ENCODE results near the gene FOXN4. TPM values are rescaled to one million over a fixed set of nuclear protein-coding genes. Genes with fewer than 3 reads are reported as not detected.

The FOXN4 gene
- total RNA-seq, 1 donor from 2014 or later: not detected

- Histone ChIP-seq H3K27ac (no peak overlapping the region), H3K4me3 (no peak overlapping the region), H3K9me3 (no peaks in the 10 kb centered on the region), H3K36me3 (no peaks in the 10 kb centered on the region), H3K4me1 (no peaks in the 10 kb centered on the region), H3K27me3 (no peaks in the 10 kb centered on the region)
- TF ChIP-seq CTCF (IDR thresholded peaks at IDR 0.05) (no peak), POLR2AphosphoS5 (IDR thresholded peaks at IDR 0.05; ENCODE audit: insufficient read depth in 1 of 2, low read depth in 1 of 2) (no peak), POLR2A (IDR thresholded peaks at IDR 0.05) (no peak)
- DNase-seq (ENCODE audit: extremely low spot score in 2 of 2): no peak
- intact Hi-C loops (cut with DNase I): no loop called here
Observed at GRCh38 chr12:109352184-109352583, 43.1 kb upstream of the FOXN4 start.

GRCh38 chr12:109347589-109347988 lies 38.5 kb upstream of the FOXN4 start, which contains the start of gene MYO1H:
TSS of gene MYO1H (plus strand) at chr12:109347900. CDS start at chr12:109347961, 61 bp downstream.
- H3K36me3 ChIP-seq: no peaks in the 10 kb centered on the region
- H3K4me1 ChIP-seq: no peaks in the 10 kb centered on the region
- intact Hi-C loops (cut with DNase I): no loop called here
- no peaks in the 10 kb centered on the region for H3K27me3 ChIP-seq
- no peaks in the 10 kb centered on the region for H3K9me3 ChIP-seq
- H3K4me3 ChIP-seq: no peak within 1 kb of the TSS
- no peak for DNase-seq (ENCODE audit: extremely low spot score in 2 of 2)
- H3K27ac ChIP-seq: no peak within 1 kb of the TSS
- no peak for TF ChIP-seq POLR2AphosphoS5 (IDR thresholded peaks at IDR 0.05; ENCODE audit: insufficient read depth in 1 of 2, low read depth in 1 of 2)
- TF ChIP-seq POLR2A (IDR thresholded peaks at IDR 0.05): no peak
- no peak for TF ChIP-seq CTCF (IDR thresholded peaks at IDR 0.05)

- no peaks in the 10 kb centered on the region for H3K9me3 ChIP-seq
- no peaks in the 10 kb centered on the region for H3K36me3 ChIP-seq
- H3K27ac ChIP-seq: no peak overlapping the region
- no peaks in the 10 kb centered on the region for H3K4me1 ChIP-seq
- no peaks in the 10 kb centered on the region for H3K27me3 ChIP-seq
- TF ChIP-seq CTCF (IDR thresholded peaks at IDR 0.05) (no peak), POLR2AphosphoS5 (IDR thresholded peaks at IDR 0.05; ENCODE audit: insufficient read depth in 1 of 2, low read depth in 1 of 2) (no peak), POLR2A (IDR thresholded peaks at IDR 0.05) (no peak)
- intact Hi-C loops (cut with DNase I): no loop called here
- H3K4me3 ChIP-seq: no peak overlapping the region
- DNase-seq (ENCODE audit: extremely low spot score in 2 of 2): no peak
Observed at GRCh38 chr12:109346920-109347319, 37.8 kb upstream of the FOXN4 start.

GRCh38 chr12:109345428-109345827 lies 36.3 kb upstream of the FOXN4 start:
- no peaks in the 10 kb centered on the region for H3K9me3 ChIP-seq
- H3K27me3 ChIP-seq: no peaks in the 10 kb centered on the region
- H3K36me3 ChIP-seq: no peaks in the 10 kb centered on the region
- intact Hi-C loops (cut with DNase I): no loop called here
- no peak for TF ChIP-seq POLR2AphosphoS5 (IDR thresholded peaks at IDR 0.05; ENCODE audit: insufficient read depth in 1 of 2, low read depth in 1 of 2)
- no peak for TF ChIP-seq POLR2A (IDR thresholded peaks at IDR 0.05)
- TF ChIP-seq CTCF (IDR thresholded peaks at IDR 0.05): no peak
- no peaks in the 10 kb centered on the region for H3K4me1 ChIP-seq
- DNase-seq (ENCODE audit: extremely low spot score in 2 of 2): no peak
- H3K4me3 ChIP-seq: no peak overlapping the region
- no peak overlapping the region for H3K27ac ChIP-seq

GRCh38 chr12:109343677-109344076 lies 34.6 kb upstream of the FOXN4 start:
- intact Hi-C loops (cut with DNase I): no loop called here
- Histone ChIP-seq H3K4me3 (no peak overlapping the region), H3K27me3 (no peaks in the 10 kb centered on the region), H3K36me3 (no peaks in the 10 kb centered on the region), H3K4me1 (no peaks in the 10 kb centered on the region), H3K9me3 (no peaks in the 10 kb centered on the region), H3K27ac (no peak overlapping the region)
- no peak for DNase-seq (ENCODE audit: extremely low spot score in 2 of 2)
- no peak for TF ChIP-seq CTCF (IDR thresholded peaks at IDR 0.05)
- TF ChIP-seq POLR2AphosphoS5 (IDR thresholded peaks at IDR 0.05; ENCODE audit: insufficient read depth in 1 of 2, low read depth in 1 of 2): no peak
- no peak for TF ChIP-seq POLR2A (IDR thresholded peaks at IDR 0.05)

All from vagina (tissue), 2 donors.